GOT3 (cell line): ENCODE measurements around the gene TMEM89.

ENCODE experiments used
- DNase-seq: peaks from one replicate; lab custom pipeline; 2025; ENCODE audit warnings: mixed read lengths; lab: John Stamatoyannopoulos, UW

The TMEM89 gene

GRCh38 chr3:48614044-48614443 lies 7.5 kb downstream of the TMEM89 start:
- no peak for DNase-seq

GRCh38 chr3:48612309-48612708 lies 9.3 kb downstream of the TMEM89 start:
- DNase-seq, result no peak

GRCh38 chr3:48609088-48610005 lies 12.2 kb downstream of the TMEM89 start, which contains the start of gene UQCRC1:
TSS of gene UQCRC1 (minus strand) at chr3:48609646. CDS start at chr3:48609620, 26 bp downstream.
- peak; percentile 83 for DNase-seq

- no peak for DNase-seq
These were observed 14.1 kb downstream of the TMEM89 start for GRCh38 chr3:48607519-48607918.

- DNase-seq, result no peak
These were observed 20.0 kb downstream of the TMEM89 start for GRCh38 chr3:48601622-48601994.

- no peak for DNase-seq
These were observed 20.6 kb downstream of the TMEM89 start for GRCh38 chr3:48600711-48601621.

GRCh38 chr3:48599509-48600285 lies 21.9 kb downstream of the TMEM89 start:
- no peak for DNase-seq

GRCh38 chr3:48599077-48599501 lies 22.5 kb downstream of the TMEM89 start:
- DNase-seq, result no peak

- peak; percentile 64 for DNase-seq
These were observed 23.1 kb downstream of the TMEM89 start for GRCh38 chr3:48598323-48599076.

GRCh38 chr3:48597408-48597800 lies 24.2 kb downstream of the TMEM89 start:
- no peak for DNase-seq

GRCh38 chr3:48596676-48597407 lies 24.7 kb downstream of the TMEM89 start:
- DNase-seq, result no peak

- DNase-seq, result no peak
These were observed 25.4 kb downstream of the TMEM89 start for GRCh38 chr3:48596157-48596556.

- peak; percentile 73 for DNase-seq
These were observed 25.9 kb downstream of the TMEM89 start for GRCh38 chr3:48595526-48596121.

GRCh38 chr3:48595075-48595525 lies 26.5 kb downstream of the TMEM89 start, which contains the start of gene COL7A1:
TSS of gene COL7A1 (minus strand) at chr3:48595329. CDS start at chr3:48595159, 170 bp downstream.
- DNase-seq, result no peak

- no peak for DNase-seq
These were observed 27.0 kb downstream of the TMEM89 start for GRCh38 chr3:48594417-48595049.

- DNase-seq, result no peak
These were observed 28.2 kb downstream of the TMEM89 start for GRCh38 chr3:48593337-48593736.

- DNase-seq, result no peak
These were observed 29.0 kb downstream of the TMEM89 start for GRCh38 chr3:48592519-48593087.

GRCh38 chr3:48591886-48592518 lies 29.6 kb downstream of the TMEM89 start:
- DNase-seq, result no peak
